NCI-H446 treated with DMSO at 0.1 percent for 48 hours (cell line): ENCODE data around the gene IL4I1.

Experiments
- DNase-seq: peaks from one replicate; lab custom pipeline; 2025; lab: John Stamatoyannopoulos, UW

Gene IL4I1

GRCh38 chr19:49851456-49852259 lies 45.0 kb downstream of the IL4I1 start:
- no peak for DNase-seq

- peak; percentile 91 for DNase-seq
Observed at GRCh38 chr19:49850487-49851342, 46.0 kb downstream of the IL4I1 start, which contains the start of gene PTOV1. TSS of gene PTOV1 (plus strand) at chr19:49851159.

- DNase-seq = no peak
Observed at GRCh38 chr19:49850221-49850486, 46.5 kb downstream of the IL4I1 start.

GRCh38 chr19:49849433-49850220 lies 47.1 kb downstream of the IL4I1 start:
- no peak for DNase-seq

GRCh38 chr19:49848938-49849337 lies 47.7 kb downstream of the IL4I1 start:
- DNase-seq = no peak

- DNase-seq = no peak
Observed at GRCh38 chr19:49847731-49848696, 48.7 kb downstream of the IL4I1 start.

- DNase-seq = no peak
Observed at GRCh38 chr19:49846408-49846807, 50.3 kb downstream of the IL4I1 start.

GRCh38 chr19:49845414-49845813 lies 51.3 kb downstream of the IL4I1 start:
- DNase-seq = no peak

GRCh38 chr19:49844138-49845095 lies 52.3 kb downstream of the IL4I1 start:
- DNase-seq = no peak

GRCh38 chr19:49843265-49843664 lies 53.4 kb downstream of the IL4I1 start:
- no peak for DNase-seq

GRCh38 chr19:49840736-49841249 lies 55.9 kb downstream of the IL4I1 start:
- DNase-seq = no peak

- no peak for DNase-seq
Observed at GRCh38 chr19:49840321-49840720, 56.4 kb downstream of the IL4I1 start.

- DNase-seq = no peak
Observed at GRCh38 chr19:49839713-49840112, 57.0 kb downstream of the IL4I1 start.
